HG02588 (cell line): ENCODE results near the gene SZT2.

ENCODE experiments used
- ATAC-seq: cut with Tn5 transposase; IDR thresholded peaks from one replicate; pipeline ENCODE4 v1.9.1; 2021; ENCODE audit warnings: mild to moderate bottlenecking, moderate library complexity; ENCODE audit not compliant: unreplicated experiment

Gene SZT2

DNA sequence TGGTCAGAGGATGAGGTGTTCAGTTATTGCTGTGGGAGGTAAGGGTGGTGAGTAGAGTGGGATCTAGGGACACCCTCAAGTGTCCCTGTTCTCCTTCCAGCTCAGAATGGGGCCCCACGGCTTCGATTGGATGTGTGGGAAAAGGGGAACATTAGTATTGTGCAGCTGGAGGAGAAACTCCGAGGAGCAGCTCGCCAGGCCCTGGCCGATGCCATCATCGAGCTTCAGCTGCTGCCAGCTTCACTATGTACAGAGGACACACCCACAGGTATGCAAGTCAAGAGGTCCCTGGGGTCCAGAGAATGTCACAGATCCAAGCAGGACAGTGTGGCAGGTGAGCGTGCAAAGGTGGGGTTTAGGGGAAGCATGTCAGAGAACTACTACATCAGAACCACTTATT, 50.1 kb downstream of the SZT2 start:
- ATAC-seq, result no peak

DNA sequence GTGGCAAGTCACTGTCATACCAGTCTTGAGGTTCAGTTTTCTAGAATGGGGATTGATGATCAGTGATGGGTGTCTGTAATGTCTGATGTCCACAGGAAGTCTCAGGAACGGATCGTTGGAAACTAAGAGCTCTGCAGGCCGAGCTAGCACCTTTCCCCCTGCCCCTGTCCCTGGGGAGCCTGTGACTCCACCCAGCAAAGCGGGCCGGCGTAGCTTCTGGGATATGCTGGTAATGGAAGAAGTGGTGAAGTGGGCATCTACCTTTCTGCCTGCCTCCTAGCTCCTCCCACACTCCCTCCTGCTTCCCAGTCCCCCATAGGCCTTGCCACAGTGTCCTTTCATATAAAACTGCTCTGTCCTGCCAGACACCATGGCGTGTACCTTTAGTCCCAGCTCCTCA, 50.7 kb downstream of the SZT2 start:
- no peak for ATAC-seq

DNA sequence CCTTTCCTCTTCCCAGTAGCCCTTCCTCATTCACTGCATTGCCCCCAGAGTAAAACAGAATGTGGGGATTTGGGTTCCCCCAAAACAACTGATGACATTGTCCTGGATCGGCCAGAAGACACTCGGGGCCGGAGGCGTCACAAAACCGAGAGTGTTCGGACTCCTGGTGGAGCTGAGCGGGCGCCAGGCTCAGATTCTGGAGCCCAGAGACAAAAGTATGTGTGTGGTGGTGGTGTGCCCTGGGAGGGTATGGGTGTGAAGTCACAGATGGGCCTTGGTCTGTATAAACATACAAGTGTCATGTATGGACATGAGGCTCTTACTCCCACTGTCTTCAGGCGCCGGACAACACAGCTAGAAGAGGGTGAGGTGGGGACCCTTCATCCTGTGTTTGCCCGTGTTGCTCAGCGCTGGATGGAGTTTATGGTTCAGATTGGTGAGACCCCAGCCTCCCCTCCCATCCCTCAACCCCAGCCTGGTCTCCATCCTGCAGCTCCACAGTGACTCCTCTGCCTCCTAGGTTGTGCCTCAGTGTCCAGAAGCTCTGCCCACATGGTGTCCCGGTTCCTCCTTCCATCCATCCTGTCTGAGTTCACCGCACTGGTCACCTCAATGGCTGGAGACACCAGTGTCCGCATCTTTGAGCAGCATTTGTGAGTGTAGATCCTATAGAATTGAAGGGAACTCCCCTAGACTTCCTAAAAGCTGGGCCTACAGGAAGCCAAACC, 51.6 kb downstream of the SZT2 start:
- ATAC-seq, result no peak

DNA sequence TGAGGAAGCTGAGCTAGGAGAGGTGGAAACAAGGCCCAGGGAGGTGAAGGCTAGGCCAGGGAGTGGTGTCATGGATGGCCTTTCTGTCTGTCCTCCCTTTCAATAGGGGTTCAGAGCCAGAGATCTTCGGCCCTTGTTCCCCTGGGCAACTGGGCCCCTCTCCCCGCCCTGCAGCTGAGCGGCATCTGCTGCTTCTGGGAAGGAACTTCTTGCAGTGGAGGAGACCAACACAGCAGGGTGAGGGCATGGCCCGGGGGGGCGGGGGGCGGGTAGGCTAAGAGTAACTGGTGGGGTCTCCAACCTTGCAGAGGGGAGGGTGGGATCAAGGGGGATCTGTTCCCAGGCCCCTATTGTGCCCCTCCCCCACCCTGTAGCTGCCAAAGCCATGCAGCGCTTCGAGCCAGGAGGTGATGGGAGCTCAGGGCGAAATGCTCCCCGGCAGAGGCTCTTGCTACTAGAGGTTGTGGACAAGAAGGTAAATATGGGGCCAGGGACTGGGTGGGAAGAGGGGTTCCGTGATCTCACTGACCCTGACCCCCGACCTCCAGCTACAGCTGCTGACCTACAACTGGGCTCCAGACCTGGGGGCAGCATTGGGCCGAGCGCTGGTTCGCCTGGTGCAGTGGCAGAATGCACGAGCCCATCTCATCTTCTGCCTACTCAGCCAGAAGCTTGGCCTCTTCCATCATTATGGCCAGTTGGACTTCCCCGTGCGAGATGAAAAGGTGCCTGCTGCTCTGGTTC, 52.4 kb downstream of the SZT2 start:
- ATAC-seq, result no peak

DNA sequence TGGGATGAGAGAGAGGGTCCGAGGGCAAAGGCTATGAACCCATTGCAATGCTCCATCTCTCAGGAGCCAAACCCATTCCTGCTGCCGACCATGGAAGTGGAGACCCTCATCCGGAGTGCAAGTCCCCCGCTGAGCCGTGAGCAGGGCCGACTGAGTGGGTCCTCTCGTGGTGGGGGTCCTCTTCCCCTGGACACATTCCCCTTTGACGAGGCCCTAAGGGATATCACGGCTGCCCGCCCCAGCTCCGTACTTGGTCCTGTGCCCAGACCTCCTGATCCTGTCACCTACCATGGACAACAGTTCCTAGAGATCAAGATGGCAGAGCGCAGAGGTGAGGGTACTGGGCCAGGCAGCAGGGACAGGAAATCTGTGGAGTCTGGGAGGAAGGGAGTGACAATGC, 53.1 kb downstream of the SZT2 start:
- no peak for ATAC-seq

DNA sequence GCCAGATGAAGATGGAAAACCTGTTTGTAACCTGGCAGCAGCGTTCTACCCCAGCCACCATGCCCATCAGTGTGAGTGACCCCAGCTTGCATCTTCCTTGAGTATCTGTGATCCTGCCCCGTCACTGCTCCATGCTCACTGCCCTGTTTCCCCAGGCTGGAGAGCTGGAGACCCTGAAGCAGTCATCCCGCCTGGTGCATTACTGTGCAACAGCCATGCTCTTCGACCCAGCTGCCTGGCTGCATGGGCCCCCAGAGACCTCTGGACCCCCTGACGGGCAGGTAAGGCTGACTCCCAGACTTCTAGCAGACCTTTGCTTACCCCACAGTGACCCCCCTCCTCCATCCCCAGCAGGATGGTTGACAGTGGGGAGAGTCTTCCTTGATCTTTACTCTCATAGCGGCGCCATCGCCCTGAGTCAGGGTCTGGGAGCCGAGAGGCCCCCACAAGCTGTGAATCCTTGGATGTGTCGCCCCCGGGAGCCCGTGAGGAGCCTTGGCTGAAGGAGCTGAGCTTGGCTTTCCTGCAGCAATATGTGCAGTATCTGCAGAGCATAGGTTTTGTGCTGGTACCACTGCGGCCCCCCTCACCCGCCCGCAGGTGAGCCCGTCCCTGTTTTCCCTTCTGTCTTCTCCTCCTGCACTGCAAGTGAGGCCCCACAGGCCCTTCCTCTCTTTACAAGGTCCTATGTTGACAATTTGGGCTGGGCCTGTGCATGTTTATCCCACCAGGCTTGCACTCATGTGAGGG, 53.7 kb downstream of the SZT2 start:
- ATAC-seq, result no peak

DNA sequence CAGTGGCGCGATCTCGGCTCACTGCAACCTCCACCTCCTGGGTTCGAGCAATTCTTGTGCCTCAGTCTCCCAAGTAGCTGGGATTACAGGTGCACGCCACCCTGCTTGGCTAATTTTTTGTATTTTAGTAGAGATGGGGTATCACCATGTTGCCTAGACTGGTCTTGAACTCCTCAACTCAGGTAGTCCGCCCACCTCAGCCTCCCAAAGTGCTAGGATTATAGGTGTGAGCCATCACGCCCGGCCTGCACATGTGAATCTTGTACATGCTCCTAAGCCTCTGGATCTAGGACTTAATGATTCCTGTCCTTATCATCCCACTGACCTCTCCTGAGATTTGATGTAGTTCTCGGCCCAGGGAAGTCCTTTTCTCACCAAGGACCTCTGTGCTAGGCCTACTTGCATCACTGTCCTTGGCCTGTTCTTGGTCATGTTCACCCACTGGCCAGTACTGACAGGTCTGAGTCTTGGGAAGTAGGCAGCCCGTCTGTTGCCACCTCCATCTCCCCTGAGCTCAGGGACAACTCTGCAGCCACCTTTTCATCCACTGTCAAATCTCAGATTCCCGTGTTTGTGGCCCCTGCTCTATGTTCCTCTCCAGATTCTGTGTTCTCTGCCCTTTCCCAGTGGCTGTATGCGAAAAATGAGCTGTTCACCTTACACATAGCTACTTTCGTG, 54.6 kb downstream of the SZT2 start:
- no peak for ATAC-seq

DNA sequence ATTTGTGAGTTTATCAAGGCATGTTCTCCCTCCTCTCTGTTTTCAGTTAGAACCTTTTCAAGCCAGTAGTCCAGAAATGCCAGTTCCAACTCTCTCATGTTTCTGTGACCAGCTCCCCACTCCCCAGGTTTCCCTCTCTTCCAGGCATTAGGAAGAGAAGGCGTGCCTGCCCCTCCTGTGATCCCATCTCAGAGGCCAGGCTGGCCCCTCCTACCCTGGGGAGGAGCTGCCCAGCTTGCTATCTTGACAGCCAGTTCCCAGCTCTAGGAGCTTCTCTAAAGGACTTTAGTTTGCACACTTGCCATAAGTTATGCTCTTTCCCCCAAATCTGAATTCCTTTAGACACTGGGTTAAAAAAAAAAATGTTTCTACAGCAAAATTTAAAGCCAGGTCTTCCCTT, 55.1 kb downstream of the SZT2 start:
- no peak for ATAC-seq

DNA sequence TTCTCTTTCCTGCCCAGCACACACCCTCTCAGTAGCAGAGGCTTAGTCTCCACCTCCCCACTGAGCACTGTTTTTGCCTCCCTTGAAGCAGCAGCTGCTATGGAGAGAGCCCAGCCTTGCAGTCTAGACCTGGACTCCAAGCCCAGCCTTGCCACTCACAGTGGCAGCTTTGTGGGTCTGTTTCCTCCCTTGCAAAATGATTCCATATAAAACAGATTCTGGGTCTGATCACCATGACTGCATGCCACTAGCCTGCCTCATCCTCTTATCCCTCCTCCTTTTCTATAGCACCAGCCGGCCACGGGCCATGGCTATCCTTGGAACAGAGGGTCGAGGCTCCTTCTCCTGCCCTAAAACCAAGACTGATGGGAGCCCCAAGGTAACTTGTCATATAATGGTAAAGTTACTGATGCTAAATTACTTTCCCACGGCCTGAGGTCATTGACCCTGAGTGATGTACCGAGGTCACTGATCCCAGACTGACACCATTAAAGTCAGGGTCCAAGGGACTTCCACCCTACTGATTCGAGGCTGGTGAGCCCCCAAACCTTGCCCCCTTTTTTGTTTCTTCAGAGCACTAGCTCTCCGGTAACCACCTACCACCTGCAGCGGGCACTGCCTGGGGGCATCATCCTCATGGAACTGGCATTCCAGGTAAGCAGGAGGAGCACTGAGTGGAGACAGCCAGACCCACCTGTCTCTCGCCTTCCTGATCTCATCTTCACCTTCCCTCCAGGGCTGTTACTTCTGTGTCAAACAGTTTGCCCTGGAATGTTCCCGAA, 56.1 kb downstream of the SZT2 start:
- no peak for ATAC-seq

DNA sequence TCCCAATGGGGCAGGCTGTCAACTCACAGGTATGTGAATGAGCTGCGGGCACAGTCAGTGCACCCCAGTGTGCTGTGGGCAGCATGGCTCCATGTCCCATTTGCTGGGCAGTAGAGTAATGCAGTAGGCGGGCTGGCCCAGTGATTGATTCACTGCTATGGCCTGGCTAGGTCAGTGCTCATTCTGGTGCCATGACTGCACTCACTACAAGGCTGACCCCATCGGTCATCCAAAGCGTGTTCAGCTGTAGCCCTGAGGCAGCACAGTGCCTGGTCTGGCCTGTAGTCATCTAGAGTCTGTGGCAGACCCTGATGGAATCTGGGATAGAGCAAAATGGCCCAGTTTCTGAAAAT, 56.7 kb downstream of the SZT2 start:
- ATAC-seq, result no peak

DNA sequence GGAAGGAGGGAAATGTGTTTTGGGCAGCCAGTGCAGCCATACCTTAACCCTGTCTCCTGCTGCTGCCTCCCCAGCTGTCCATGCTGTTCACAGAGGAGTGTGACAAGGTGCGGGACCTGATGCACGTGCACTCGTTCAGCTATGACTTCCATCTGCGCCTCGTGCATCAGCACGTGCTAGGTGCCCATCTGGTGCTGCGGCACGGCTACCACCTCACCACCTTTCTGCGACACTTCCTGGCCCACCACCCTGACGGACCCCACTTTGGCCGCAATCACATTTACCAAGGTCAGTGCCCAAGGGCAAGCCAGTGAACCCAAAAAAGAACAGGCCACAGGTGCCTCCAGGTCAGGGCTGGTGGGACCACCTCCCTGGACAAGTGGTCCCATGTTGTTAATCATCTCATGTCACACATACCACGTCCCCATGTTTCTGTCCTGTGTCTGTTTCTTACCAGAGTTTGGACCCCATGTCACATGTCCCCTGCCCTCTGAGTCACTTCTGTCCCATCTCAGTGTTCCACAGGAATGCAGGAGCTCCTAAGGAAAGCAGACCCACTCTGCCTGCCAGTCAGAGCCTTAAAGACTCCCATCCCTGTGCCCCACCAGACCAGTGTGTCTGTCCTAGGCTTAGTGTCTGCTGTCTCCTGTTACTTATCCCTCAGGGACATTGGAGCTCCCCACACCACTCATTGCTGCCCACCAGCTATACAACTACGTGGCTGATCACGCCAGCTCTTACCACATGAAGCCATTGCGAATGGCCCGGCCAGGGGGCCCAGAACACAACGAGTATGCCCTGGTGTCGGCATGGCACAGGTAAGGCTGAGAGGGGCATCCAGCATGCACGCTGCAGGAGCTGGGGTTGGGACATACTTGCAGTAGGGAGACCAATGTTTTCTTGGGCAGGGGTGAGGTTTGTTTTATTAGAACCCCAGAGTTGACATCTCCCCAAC, 57.5 kb downstream of the SZT2 start:
- ATAC-seq, result no peak

DNA sequence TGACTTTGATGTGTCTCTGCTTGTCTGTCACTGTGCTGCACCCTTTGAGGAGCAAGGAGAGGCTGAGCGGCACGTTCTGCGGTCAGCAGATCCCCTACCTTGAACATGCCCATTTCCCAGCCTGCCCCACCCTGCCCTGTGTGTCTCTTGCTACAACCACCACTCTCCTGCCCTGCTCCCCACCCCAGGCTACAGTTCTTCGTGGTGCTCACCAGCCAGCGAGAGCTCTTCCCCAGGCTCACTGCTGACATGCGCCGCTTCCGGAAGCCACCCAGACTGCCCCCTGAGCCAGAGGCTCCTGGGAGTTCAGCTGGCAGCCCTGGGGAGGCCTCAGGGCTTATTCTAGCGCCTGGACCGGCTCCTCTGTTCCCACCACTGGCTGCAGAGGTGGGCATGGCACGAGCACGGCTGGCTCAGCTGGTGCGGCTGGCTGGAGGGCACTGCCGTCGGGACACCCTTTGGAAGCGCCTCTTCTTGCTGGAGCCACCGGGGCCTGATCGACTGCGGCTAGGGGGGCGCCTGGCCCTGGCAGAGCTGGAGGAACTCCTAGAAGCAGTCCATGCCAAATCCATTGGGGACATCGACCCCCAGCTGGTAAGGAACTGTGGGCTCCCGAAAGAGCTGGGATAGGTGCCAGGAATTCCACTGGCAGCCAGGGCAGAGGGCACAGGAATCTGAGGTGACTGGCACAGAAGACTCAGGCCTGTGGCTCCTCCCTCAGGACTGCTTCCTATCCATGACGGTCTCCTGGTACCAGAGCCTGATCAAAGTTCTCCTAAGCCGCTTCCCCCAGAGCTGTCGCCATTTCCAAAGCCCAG, 58.4 kb downstream of the SZT2 start:
- no peak for ATAC-seq

DNA sequence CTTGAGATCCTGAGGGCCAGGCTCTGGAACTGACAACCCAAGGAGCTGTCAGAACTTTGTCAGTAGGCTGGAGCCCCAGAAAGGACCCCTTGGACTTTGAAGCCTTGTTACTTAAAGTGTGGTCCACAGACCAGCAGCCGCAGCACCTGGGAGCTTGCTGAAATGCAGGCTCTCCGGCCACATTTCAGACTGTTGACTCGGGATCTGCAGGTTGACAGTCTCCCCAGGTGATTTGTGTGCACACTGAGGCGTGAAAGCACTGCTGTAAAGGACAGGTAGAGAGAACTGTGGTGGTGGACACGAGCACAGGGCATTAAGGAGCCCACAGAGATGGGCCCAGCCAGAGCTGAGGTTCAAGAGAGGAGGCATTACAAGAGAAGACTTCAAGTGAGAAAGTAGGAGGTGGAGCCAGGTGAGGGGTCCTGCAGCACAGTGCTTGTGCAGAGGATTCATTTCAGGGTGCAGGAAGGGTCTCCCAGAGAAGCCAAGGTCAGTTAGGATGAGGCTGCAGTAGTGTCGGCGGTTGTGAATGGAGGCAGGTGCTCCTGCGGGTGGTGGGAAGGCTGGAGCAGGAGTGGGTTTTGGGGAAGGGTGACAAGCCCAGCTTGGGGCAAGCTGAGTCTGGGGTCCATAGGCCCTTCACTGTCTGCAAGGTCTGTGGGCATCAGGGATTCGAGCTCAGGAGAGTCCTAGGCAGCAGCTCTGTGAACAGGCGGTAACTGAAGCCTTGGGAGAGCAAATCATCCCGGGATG, 59.4 kb downstream of the SZT2 start:
- ATAC-seq, result no peak

DNA sequence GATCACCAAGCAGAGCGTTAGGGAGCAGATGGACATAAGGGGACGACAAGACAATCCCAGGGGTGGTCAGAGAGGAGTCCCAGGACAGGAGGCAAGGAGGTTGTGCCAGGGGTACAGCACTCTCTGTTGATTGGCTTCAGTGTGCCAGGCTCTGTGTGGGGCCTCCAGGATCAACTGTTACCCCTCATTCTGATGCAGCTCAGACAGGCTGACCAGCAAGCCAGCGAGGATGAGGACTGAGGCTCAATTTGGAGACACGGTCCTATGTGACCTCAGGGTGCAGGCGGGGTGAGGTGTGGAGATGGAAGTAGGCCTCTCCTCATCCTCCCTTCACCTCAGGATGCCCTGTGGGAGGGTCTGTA, 60.0 kb downstream of the SZT2 start:
- no peak for ATAC-seq

DNA sequence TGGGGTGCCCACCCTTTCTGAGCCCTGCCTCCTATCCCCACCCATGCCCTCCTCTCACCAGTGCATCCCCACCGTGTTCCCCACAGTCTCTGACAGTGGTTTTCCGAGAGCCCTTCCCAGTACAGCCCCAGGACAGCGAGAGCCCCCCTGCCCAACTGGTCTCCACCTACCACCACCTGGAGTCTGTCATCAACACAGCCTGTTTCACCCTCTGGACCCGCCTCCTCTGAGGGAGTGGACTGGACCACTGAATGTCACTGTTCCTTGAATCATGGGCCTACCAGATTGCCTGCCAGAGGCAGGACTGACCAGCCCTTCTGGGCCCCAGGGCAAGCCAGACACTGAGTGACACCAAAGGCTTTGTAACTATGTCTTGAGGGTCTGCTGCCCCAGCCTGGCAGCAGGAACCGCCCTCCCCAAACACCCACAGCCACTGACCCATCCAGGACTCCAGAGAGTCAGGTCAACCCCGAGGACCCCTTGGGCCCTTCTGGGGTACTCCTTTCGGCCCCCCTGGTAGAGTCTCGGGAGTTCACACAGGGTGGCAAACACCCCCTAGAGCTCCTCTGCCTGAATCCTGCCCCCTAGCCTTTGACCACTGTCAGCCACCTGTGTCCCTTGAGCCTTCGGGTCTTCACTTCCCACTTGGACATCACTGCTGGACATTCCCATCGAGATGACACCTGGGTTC, 60.7 kb downstream of the SZT2 start:
- no peak for ATAC-seq

DNA sequence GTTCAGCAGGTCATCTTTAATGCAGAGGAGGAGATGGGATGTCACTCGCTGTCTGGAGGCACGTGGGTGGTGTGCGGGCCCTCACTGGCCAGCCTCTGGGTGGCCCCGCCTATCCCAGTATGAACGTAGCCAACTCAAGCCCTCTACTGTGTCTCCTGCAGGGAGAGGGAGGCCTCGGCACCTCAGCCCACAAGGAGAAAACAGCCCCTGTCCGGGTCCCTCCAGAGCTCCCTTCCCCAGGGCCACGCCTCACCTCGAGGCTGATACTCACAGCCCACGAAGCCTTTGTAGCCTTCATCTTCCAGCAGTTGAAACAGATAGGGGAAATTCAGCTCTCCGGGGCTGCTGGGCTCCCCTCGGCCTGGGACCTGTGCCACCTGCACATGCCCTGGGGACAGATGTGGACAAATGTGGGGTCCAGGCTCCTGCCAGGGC, 61.5 kb downstream of the SZT2 start:
- ATAC-seq, result no peak

DNA sequence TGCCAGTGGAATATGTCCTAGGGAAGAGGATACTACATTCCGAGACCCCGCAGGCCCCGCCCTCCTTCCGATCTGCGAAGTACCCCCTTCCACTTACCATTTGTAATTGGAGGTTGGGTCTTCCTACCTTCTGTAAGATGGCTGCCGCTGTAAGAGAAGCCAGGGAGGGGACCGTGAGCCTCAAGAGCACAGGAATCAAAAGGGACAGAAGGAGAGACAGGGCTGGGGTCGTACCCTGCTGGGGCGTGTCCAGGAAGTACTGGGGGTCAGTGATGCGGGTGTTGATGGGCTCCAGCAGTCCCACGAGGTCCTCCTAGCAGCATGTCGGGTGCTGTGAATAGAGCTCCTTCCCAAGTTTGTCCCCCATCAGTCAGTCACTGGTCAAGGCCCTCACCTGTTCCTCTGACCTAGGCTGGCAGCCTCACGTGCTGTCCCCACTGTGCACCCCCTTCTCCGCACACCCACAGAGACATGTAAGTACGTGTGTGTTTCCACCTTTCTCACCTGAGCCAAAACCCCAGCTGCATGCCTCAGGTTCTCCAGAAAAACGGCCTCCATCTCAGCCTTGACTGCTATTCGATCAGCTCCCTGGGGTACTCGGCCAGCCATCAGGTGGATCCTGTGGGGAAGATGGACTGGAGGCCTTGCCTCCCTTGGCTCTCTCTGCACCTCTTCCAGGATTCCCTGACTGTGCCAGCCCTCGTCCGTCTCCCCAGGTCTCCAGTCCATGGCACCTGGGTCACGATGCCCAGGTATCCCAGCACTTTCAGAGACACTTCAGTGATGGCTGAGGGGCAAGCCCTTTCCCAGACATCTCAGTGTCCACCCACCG, 62.2 kb downstream of the SZT2 start:
- no peak for ATAC-seq
